ENCODE data around the gene KLHL24.

- no peak for TF ChIP-seq CTCF (IDR thresholded peaks at IDR 0.05)
- no peak for TF ChIP-seq POLR2A (IDR thresholded peaks at IDR 0.05)
- no peak for TF ChIP-seq EP300 (IDR thresholded peaks at IDR 0.05)
Observed at GRCh38 chr3:183590442-183590841, 45.0 kb upstream of the KLHL24 start.
